OCI-LY1 (cell line): Measurements from ENCODE around the gene VPS41.

Source experiments
- H2AFZ ChIP-seq: fragments of 200-600 bp; sonication (generic), shearing (Covaris generic); 2 replicates; pipeline ENCODE4 v1.6.0; 2014; ENCODE audit warnings: antibody characterized with exemption, mild to moderate bottlenecking, low read length
- H3F3A ChIP-seq: fragments of 200-600 bp; sonication (generic), shearing (Covaris generic); 2 replicates; pipeline ENCODE4 v1.6.0; 2014; ENCODE audit warnings: mild to moderate bottlenecking, antibody characterized with exemption, low read length, moderate library complexity; ENCODE audit not compliant: insufficient read depth
- H3K27ac ChIP-seq: fragments of 200-600 bp; sonication (generic); 2 replicates; pipeline ENCODE4 v1.5.1; 2014; ENCODE audit warnings: low read length, mixed run types, mild to moderate bottlenecking, low read depth; ENCODE audit not compliant: poor library complexity, severe bottlenecking
- H3K27me3 ChIP-seq: fragments of 200-600 bp; sonication (generic); 2 replicates; pipeline ENCODE4 v1.6.0; 2014; ENCODE audit warnings: antibody characterized with exemption, mild to moderate bottlenecking, low read length, moderate library complexity; ENCODE audit not compliant: insufficient read depth
- H3K36me3 ChIP-seq: fragments of 200-600 bp; sonication (generic); 2 replicates; pipeline ENCODE4 v1.6.1; 2014; ENCODE audit warnings: mild to moderate bottlenecking, antibody characterized with exemption, low read length, moderate library complexity, mixed read lengths; ENCODE audit not compliant: insufficient read depth
- H3K4me1 ChIP-seq: fragments of 200-600 bp; sonication (generic); 2 replicates; pipeline ENCODE4 v1.5.1; 2014; ENCODE audit warnings: mild to moderate bottlenecking, low read length, moderate library complexity; ENCODE audit not compliant: insufficient read depth, severe bottlenecking
- H3K4me2 ChIP-seq: fragments of 200-600 bp; sonication (generic), shearing (Covaris generic); 2 replicates; pipeline ENCODE4 v1.6.1; 2014; ENCODE audit warnings: low read length
- H3K4me3 ChIP-seq: fragments of 200-600 bp; sonication (generic); 2 replicates; pipeline ENCODE4 v1.5.1; 2014; ENCODE audit warnings: low read length, low read depth, mild to moderate bottlenecking, mixed read lengths; ENCODE audit not compliant: poor library complexity, severe bottlenecking
- H3K79me2 ChIP-seq: fragments of 200-600 bp; shearing (Covaris generic); 2 replicates; pipeline ENCODE4 v1.6.1; 2016; ENCODE audit warnings: mixed run types, low read length, mixed read lengths; ENCODE audit not compliant: insufficient read depth
- H3K9ac ChIP-seq: fragments of 200-600 bp; sonication (generic), shearing (Covaris generic); 2 replicates; pipeline ENCODE4 v1.6.1; 2014; ENCODE audit warnings: mild to moderate bottlenecking, low read length, mixed read lengths
- H3K9me2 ChIP-seq: fragments of 200-600 bp; sonication (generic), shearing (Covaris generic); 2 replicates; pipeline ENCODE4 v1.6.1; 2014; ENCODE audit warnings: low read depth, mild to moderate bottlenecking, low read length, mixed read lengths
- H3K9me3 ChIP-seq: fragments of 200-600 bp; shearing (Covaris generic); 2 replicates; pipeline ENCODE4 v1.6.1; 2014; ENCODE audit warnings: low read length, mixed read lengths
- H4K20me1 ChIP-seq: fragments of 200-600 bp; sonication (generic), shearing (Covaris generic); 2 replicates; pipeline ENCODE4 v1.6.0; 2016; ENCODE audit warnings: mild to moderate bottlenecking, low read length; ENCODE audit not compliant: insufficient read depth
- CTCF ChIP-seq: fragments of 200-600 bp; sonication (generic), shearing (Covaris generic); IDR thresholded peaks from 2 replicates; pipeline ENCODE4 v1.5.1; 2017; ENCODE audit warnings: mild to moderate bottlenecking, antibody characterized with exemption, low read length, moderate library complexity, mixed read lengths
- EZH2 ChIP-seq: fragments of 200-600 bp; sonication (generic), shearing (Covaris generic); IDR thresholded peaks from 2 replicates; pipeline ENCODE4 v1.8.0; 2017; ENCODE audit warnings: borderline replicate concordance, mixed run types, mild to moderate bottlenecking, antibody characterized with exemption, low read length, moderate library complexity, mixed read lengths

VPS41 gene

GRCh38 chr7:38942431-38943051 lies 33.5 kb upstream of the VPS41 start:
- Histone ChIP-seq H2AFZ (no peak overlapping the region), H3K27ac (no peak overlapping the region), H3K4me3 (no peak overlapping the region), H3K9me3 (no peaks in the 10 kb centered on the region), H4K20me1 (no peaks in the 10 kb centered on the region), H3K9ac (no peak overlapping the region), H3K27me3 (no peaks in the 10 kb centered on the region), H3K36me3 (no peaks in the 10 kb centered on the region), H3K4me2 (no peak overlapping the region), H3K9me2 (no peaks in the 10 kb centered on the region), H3K79me2 (no peaks in the 10 kb centered on the region), H3F3A (no peaks in the 10 kb centered on the region), H3K4me1 (no peaks in the 10 kb centered on the region)
- no peak for TF ChIP-seq CTCF
- TF ChIP-seq EZH2 = no peak

GRCh38 chr7:38940774-38941173 lies 31.8 kb upstream of the VPS41 start:
- Histone ChIP-seq H4K20me1 (no peaks in the 10 kb centered on the region), H3K27me3 (no peaks in the 10 kb centered on the region), H3K4me2 (no peak overlapping the region), H3F3A (no peaks in the 10 kb centered on the region), H2AFZ (no peak overlapping the region), H3K4me1 (no peaks in the 10 kb centered on the region), H3K9me3 (no peaks in the 10 kb centered on the region), H3K79me2 (no peaks in the 10 kb centered on the region), H3K4me3 (no peak overlapping the region), H3K36me3 (no peaks in the 10 kb centered on the region), H3K9ac (no peak overlapping the region), H3K9me2 (no peaks in the 10 kb centered on the region), H3K27ac (no peak overlapping the region)
- TF ChIP-seq CTCF = no peak
- no peak for TF ChIP-seq EZH2

GRCh38 chr7:38938589-38938988 lies 29.6 kb upstream of the VPS41 start:
- Histone ChIP-seq H3K27me3 (no peaks in the 10 kb centered on the region), H3K27ac (no peak overlapping the region), H3K36me3 (no peaks in the 10 kb centered on the region), H3K9me2 (no peaks in the 10 kb centered on the region), H3F3A (no peaks in the 10 kb centered on the region), H3K4me2 (no peak overlapping the region), H2AFZ (no peak overlapping the region), H3K9ac (no peak overlapping the region), H4K20me1 (no peaks in the 10 kb centered on the region), H3K4me1 (no peaks in the 10 kb centered on the region), H3K4me3 (no peak overlapping the region), H3K79me2 (no peaks in the 10 kb centered on the region), H3K9me3 (no peaks in the 10 kb centered on the region)
- no peak for TF ChIP-seq CTCF
- TF ChIP-seq EZH2 = no peak
